ENCODE results near the gene COMMD9.

GRCh38 chr11:36282926-36283325, 6.3 kb downstream of the COMMD9 start:
- TF ChIP-seq CTCF (IDR thresholded peaks at IDR 0.05) (no peak), POLR2A (IDR thresholded peaks at IDR 0.05) (no peak)

Data from testis (tissue), 2 donors.